IPS DF 6.9 (cell line): ENCODE measurements around the gene PPP1R9A.

ENCODE experiments used
- DNase-seq: peaks from one replicate; pipeline ENCODE4 v3.0.0-alpha.2; 2013; ENCODE audit warnings: low read depth, low spot score
- H3K27ac ChIP-seq: one replicate; pipeline ENCODE4 v1.5.1; 2013; ENCODE audit warnings: low read length, control low read depth
- H3K27me3 ChIP-seq: 2 replicates; pipeline ENCODE4 v1.6.1; 2013; ENCODE audit warnings: mild to moderate bottlenecking, low read length; ENCODE audit not compliant: control insufficient read depth, insufficient read depth
- H3K36me3 ChIP-seq: 2 replicates; pipeline ENCODE4 v1.6.1; 2013; ENCODE audit warnings: low read length; ENCODE audit not compliant: control insufficient read depth, insufficient read depth
- H3K4me1 ChIP-seq: 2 replicates; pipeline ENCODE4 v1.6.1; 2013; ENCODE audit warnings: low read length; ENCODE audit not compliant: control insufficient read depth, insufficient read depth
- H3K4me3 ChIP-seq: 2 replicates; pipeline ENCODE4 v1.5.1; 2013; ENCODE audit warnings: mild to moderate bottlenecking, low read length
- H3K9me3 ChIP-seq: 2 replicates; pipeline ENCODE4 v1.6.1; 2013; ENCODE audit warnings: low read length, inconsistent platforms; ENCODE audit not compliant: control insufficient read depth, insufficient read depth
- WGBS: extraction: QIAGEN DNeasy Blood & Tissue Kit; methylation state at CpG from one replicate; pipeline ENCODE4 v1.1.7; 2013; ENCODE audit warnings: mixed read lengths, missing lambda C conversion rate; ENCODE audit not compliant: insufficient read length, insufficient coverage; 5-methylcytosine and 5-hydroxymethylcytosine counted together

The PPP1R9A gene

DNA sequence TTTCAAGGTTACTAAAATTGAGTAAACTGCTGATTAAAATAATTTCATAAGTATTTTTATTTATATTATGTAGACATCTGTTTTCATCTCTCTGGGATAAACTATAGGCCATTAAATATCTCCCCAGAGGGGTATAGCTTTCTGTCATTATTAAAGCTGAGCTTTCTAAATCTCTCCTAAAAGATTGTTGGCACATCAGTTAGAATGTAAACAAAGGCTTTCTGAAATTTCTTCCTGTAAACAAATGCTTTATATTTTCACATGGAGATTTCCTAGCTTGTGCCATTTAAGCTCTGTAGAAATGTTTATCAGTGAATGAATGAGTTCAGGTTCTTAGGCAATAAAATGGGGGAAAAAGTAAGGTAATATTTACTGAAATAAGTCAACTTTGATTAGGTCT is 35.7 kb downstream of the PPP1R9A start:
- Histone ChIP-seq H3K36me3 (no peaks in the 10 kb centered on the region), H3K27me3 (no peaks in the 10 kb centered on the region), H3K9me3 (no peaks in the 10 kb centered on the region), H3K27ac (no peak overlapping the region), H3K4me1 (no peaks in the 10 kb centered on the region; the same call in 1 of the 2 replicates), H3K4me3 (no peak overlapping the region)
- no peak for DNase-seq

DNA sequence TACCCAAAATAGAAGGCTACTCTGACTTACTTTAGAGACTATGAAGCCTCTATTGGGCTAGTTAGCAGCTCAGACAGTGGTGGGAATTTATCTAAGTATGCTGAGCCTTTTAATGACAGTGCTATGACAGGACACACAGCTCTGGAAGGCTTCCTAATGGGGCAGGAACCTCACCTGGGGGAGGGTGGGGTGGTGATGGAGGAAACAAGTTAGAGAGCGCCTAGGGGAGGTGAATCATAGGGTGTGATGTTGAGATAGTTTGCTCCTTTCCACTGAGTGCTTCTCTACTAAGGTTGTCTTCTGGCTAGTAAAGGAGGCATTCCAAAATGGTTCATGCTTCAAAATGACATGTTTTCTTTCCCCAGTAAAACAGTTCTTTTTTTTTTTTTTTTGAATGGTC is 42.1 kb downstream of the PPP1R9A start:
- no peak overlapping the region for H3K4me3 ChIP-seq
- H3K9me3 ChIP-seq: no peaks in the 10 kb centered on the region
- H3K4me1 ChIP-seq: no peaks in the 10 kb centered on the region
- H3K36me3 ChIP-seq: no peaks in the 10 kb centered on the region
- no peak for DNase-seq
- WGBS: no CpG with 5 or more reads among the region's 1 CpG
- no peak overlapping the region for H3K27ac ChIP-seq
- H3K27me3 ChIP-seq: no peaks in the 10 kb centered on the region

DNA sequence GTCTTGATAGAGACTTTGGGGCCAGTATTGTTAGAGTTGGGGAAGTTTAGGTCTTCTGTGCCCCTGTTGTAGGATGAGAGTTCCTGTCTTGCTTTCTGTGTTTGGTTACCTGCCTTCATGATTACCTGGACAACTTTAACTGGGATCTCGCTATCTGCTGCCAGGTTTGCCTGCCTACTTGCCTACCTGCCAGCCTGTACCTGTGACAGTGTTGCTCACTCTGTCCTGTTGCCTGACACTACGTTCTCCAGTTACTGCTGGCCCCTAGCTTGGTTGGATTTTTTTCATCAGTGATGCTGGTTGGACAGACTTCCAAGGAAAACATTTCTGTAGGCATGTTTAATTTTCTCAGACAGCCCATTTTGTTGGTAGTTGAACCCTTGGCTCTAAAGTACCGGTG is 48.4 kb downstream of the PPP1R9A start:
- H3K4me1 ChIP-seq: no peaks in the 10 kb centered on the region
- no peaks in the 10 kb centered on the region for H3K27me3 ChIP-seq
- H3K9me3 ChIP-seq: no peaks in the 10 kb centered on the region
- no CpG with 5 or more reads among the region's 3 CpGs for WGBS
- H3K27ac ChIP-seq: no peak overlapping the region
- no peaks in the 10 kb centered on the region for H3K36me3 ChIP-seq
- H3K4me3 ChIP-seq: no peak overlapping the region
- no peak for DNase-seq

DNA sequence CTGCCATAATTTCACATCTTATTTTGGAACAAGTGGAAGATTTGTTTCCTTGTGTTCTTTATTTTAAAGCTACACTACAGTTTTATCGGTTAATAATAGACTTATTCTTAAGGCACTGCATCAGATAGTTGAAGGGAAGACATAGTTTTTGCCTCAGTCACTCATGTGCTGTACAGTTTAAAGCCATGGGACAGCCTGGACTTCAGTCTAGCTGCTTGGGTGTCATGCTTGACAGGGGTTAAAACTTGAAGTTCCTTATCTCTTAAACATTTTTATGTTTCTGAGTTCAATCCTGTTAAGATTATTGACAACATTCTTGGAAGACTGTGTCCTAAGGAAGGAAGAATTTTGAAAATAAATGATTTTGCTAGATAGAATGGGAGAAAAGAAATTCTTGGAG is 49.7 kb downstream of the PPP1R9A start:
- no peak overlapping the region for H3K27ac ChIP-seq
- no peaks in the 10 kb centered on the region for H3K36me3 ChIP-seq
- H3K27me3 ChIP-seq: no peaks in the 10 kb centered on the region
- no CpG with 5 or more reads among the region's 1 CpG for WGBS
- no peaks in the 10 kb centered on the region for H3K9me3 ChIP-seq
- no peaks in the 10 kb centered on the region for H3K4me1 ChIP-seq
- H3K4me3 ChIP-seq: no peak overlapping the region
- DNase-seq: no peak

DNA sequence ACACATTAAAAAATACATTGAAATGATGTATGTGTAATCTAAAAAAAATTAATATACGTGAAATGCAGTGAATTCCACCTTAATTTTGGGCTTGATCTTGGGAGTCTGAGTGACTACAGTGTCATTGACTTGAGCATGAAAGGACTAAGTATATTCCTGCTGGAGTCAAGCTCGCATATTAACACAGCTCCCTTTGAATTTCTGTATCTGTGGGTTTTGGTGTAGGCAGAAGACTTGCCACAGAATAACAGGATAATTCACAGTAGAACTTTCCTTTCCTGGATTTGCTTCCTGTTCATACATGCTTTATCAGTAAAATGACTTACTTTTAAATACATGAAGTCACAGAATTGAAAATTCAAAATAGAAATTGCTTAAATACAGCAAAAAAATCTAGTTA is 55.3 kb downstream of the PPP1R9A start:
- Histone ChIP-seq H3K27ac (no peak overlapping the region), H3K4me3 (no peak overlapping the region), H3K9me3 (no peaks in the 10 kb centered on the region), H3K36me3 (no peaks in the 10 kb centered on the region), H3K4me1 (no peaks in the 10 kb centered on the region), H3K27me3 (no peaks in the 10 kb centered on the region)
- no CpG with 5 or more reads among the region's 2 CpGs for WGBS
- no peak for DNase-seq

DNA sequence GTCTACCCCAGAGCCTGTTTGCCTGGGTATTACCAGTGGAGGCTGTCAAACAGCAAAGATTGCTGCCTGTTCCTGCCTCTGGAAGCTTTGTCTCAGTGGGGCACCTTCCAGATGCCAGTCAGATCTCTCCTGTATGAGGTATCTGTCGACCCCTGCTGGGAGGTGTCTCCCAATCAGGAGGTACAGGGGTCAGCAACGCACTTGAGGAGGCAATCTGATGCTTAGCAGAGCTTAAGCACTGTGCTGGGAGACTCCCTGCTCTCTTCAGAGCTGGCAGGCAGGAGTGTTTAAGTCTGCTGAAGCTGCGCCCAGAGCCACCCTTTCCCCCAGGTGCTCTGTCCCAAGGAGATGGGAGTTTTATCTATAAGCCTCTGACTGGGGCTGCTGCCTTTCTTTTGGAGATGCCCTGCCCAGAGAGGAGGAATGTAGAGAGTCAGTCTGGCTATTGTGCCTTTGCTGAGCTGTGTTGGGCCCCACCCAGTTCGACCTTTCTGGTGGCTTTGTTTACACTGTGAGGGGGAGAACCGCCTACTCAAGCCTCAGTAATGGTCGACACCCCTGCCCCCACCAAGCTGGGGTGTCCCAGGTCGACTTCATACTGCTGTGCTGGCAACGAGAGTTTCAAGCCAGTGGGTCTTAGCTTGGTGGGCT is 62.2 kb downstream of the PPP1R9A start:
- Histone ChIP-seq H3K27ac (no peak overlapping the region), H3K27me3 (no peaks in the 10 kb centered on the region), H3K4me1 (no peaks in the 10 kb centered on the region; the same call in 1 of the 2 replicates), H3K9me3 (no peaks in the 10 kb centered on the region), H3K4me3 (no peak overlapping the region), H3K36me3 (no peaks in the 10 kb centered on the region)
- WGBS: no CpG with 5 or more reads among the region's 8 CpGs
- peak; percentile 5 for DNase-seq

DNA sequence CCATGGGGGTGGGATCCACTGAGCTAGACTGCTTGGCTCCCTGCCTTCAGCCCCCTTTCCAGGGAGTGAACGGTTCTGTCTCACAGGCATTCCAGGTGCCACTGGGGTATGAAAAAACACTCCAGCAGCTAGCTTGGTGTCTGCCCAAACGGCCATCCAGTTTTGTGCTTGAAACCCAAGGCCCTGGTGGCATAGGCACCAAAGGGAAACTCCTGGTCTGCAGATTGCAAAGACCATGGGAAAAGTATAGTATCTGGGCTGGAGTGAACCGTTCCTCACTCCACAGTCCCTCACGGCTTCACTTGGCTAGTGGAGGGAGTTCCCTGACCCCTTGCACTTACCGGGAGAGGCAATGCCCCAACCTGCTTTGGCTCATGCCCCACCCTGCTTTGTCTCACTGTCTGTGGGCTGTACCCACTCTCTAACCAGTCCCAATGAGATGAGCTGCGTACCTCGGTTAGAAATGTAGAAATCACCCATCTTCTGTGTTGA is 62.7 kb downstream of the PPP1R9A start:
- Histone ChIP-seq H3K36me3 (no peaks in the 10 kb centered on the region), H3K9me3 (no peaks in the 10 kb centered on the region), H3K27me3 (no peaks in the 10 kb centered on the region), H3K27ac (no peak overlapping the region), H3K4me1 (no peaks in the 10 kb centered on the region; the same call in 1 of the 2 replicates), H3K4me3 (no peak overlapping the region)
- no peak for DNase-seq
- no CpG with 5 or more reads among the region's 7 CpGs for WGBS

DNA sequence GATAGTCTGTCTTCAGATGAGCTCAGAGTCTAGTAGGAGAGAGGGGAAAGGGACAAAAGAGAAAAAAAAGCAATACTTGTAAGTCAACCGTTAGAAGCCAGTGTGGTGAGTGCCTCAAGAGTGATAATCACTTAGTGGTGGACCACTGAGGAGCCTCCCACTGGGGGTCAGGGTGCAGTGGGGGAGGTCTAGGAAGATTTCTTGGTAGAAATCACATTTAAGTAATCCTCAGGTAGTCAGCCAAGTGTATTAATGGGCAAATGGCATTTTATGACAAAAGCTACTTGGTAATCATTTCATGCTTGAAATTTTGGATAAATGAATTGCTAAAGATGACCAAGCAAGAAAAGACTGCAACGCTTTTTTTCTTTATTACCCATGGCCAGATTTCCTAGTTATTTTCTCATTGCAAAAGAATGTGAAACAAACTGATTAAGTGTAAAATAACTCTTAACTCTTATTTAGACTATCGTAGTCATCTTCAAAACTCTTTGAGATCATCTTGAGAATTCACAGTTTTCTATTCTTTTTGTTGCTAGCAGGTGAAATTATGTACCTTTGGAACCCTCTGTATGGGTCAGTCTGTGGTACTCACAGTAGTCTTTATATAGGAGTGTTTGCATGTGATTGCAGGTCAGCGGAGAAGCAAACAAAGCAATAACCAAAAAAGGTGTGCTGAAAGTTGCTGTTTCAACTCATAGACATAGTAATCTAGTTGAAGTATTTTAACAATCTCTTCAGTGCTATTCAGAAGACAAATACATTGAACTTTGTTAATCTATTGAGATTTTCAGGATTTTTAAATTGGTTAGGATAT is 63.9 kb downstream of the PPP1R9A start:
- Histone ChIP-seq H3K9me3 (no peaks in the 10 kb centered on the region), H3K4me3 (no peak overlapping the region), H3K27ac (no peak overlapping the region), H3K36me3 (no peaks in the 10 kb centered on the region), H3K4me1 (no peaks in the 10 kb centered on the region; the same call in 1 of the 2 replicates), H3K27me3 (no peaks in the 10 kb centered on the region)
- no peak for DNase-seq
- WGBS: no CpG with 5 or more reads among the region's 4 CpGs

DNA sequence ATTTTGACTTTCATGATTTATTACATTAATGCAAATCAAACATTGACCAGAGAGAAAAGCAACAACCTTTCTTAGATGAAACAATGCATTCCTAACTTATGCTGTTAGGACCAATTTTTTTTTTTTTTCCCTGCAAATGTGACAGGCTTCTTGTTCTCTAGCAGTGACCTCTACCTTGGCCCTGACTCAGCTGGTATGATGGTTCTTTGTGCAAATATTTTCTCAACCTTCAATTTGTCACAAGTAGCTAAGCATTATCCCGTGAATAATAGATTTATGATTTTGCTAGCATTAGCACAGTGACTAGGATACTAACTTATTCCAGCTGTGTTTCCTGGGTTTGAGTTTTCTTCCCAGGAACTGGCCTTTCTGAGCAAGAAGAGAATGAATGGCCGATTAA is 64.9 kb downstream of the PPP1R9A start:
- H3K4me1 ChIP-seq: no peaks in the 10 kb centered on the region; the same call in 1 of the 2 replicates
- H3K27ac ChIP-seq: no peak overlapping the region
- no CpG with 5 or more reads among the region's 2 CpGs for WGBS
- H3K27me3 ChIP-seq: no peaks in the 10 kb centered on the region
- H3K9me3 ChIP-seq: no peaks in the 10 kb centered on the region
- no peaks in the 10 kb centered on the region for H3K36me3 ChIP-seq
- no peak for DNase-seq
- no peak overlapping the region for H3K4me3 ChIP-seq

DNA sequence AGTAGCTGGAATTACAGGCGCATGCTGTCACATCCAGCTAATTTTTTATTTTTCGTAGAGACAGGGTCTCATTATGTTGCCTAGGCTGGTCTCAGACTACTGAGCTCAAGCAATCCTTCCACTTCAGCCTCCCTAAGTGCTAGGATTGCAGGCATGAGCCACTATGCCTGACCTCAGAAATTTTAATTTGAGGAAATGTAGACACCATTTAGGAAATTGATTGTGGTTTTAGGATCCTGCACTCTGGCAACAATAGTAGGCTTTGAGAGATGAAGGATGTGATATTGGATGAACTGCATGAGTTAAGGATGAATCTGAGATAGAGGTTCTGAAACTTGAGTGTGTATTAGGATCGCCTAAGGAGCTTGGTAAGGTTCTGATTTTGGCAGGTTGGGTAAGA is 66.5 kb downstream of the PPP1R9A start:
- H3K4me1 ChIP-seq: no peaks in the 10 kb centered on the region; the same call in 1 of the 2 replicates
- H3K27ac ChIP-seq: no peak overlapping the region
- H3K4me3 ChIP-seq: no peak overlapping the region
- no peaks in the 10 kb centered on the region for H3K27me3 ChIP-seq
- no peaks in the 10 kb centered on the region for H3K36me3 ChIP-seq
- no CpG with 5 or more reads among the region's 3 CpGs for WGBS
- DNase-seq: no peak
- H3K9me3 ChIP-seq: no peaks in the 10 kb centered on the region
